Ovary (tissue), 9 donors: ENCODE results near the gene ASL. TPM values are rescaled to one million over a fixed set of nuclear protein-coding genes. Genes with fewer than 3 reads are reported as not detected.
"Not testable (repeated sequence)": the region's sequence is repeated elsewhere in the genome, so short reads cannot be mapped to it uniquely, and the experiment has no call there.

Source experiments
- DNase-seq, 5 donors: peaks; one replicate each; pipeline ENCODE4 v3.0.0-alpha.2; 2019 to 2020
- H3K27ac ChIP-seq, 2 donors: fragments of 200-600 bp; one replicate each; pipeline versions ENCODE4 v1.5.1 to v1.8.0; 2019 to 2022
- H3K27me3 ChIP-seq: fragments of 200-600 bp; one replicate; pipeline ENCODE4 v1.8.0; 2022
- H3K36me3 ChIP-seq: fragments of 200-600 bp; sonication (generic); one replicate; pipeline ENCODE4 v1.5.1; 2019
- H3K4me1 ChIP-seq: one replicate; pipeline ENCODE4 v1.8.1; 2013; ENCODE audit warnings: mild to moderate bottlenecking, moderate library complexity; ENCODE audit not compliant: insufficient read depth
- H3K4me3 ChIP-seq: fragments of 200-600 bp; sonication (generic); one replicate; pipeline ENCODE4 v1.5.1; 2017
- H3K9me3 ChIP-seq, 2 donors: fragments of 200-600 bp in 1 of 2; sonication (generic) in 1 of 2; one replicate each; pipeline versions ENCODE4 v1.5.1 to v1.8.1; 2013 to 2019; ENCODE audit warnings: mild to moderate bottlenecking in 1 of 2, moderate library complexity in 1 of 2
- EP300 ChIP-seq: sonication (generic); formaldehyde crosslinking; IDR thresholded peaks from one replicate; pipeline ENCODE4 v1.6.1; 2017; ENCODE audit warnings: antibody characterized with exemption
- POLR2A ChIP-seq: fragments of 450-650 bp; IDR thresholded peaks from one replicate; pipeline ENCODE4 v1.6.1; 2017; ENCODE audit warnings: antibody characterized with exemption, mild to moderate bottlenecking, moderate library complexity
- WGBS, 3 donors: extraction: QIAGEN DNeasy Blood & Tissue Kit in 1 of 3; methylation state at CpG; one replicate each; pipeline versions ENCODE4 v1.1.5 to v1.1.7; 2013 to 2017; 5-methylcytosine and 5-hydroxymethylcytosine counted together
- intact Hi-C, 4 donors: fragments of 100-400 bp; cut with DNase I; formaldehyde crosslinking; loops; one replicate each; pipeline versions ENCODE4 v1.11.0 to v1.15.1; 2022 to 2023
- polyA plus RNA-seq, 2 donors: library from polyadenylated mRNA; stranded (reverse); fragments of 200-250 nt in 1 of 2; fragments of 350-450 nt in 1 of 2; fragmentation: Illumina TruSeq in 1 of 2; extraction: RNeasy Lipid Tissue Mini Kit (QIAGEN cat#74804) in 1 of 2; gene quantifications; one replicate each; pipeline ENCODE4 v1.2.3, GENCODE V29; 2013 to 2014
- total RNA-seq, 7 donors: library from RNA; depleted of rRNA in 2 of 7; stranded (reverse); fragments of >200 nt in 2 of 7; fragmentation: NEBNext Ultra II Directional in 3 of 7; extraction: Animal tissue kit (Norgen Biotek cat#: 25700) in 3 of 7; gene quantifications; one replicate each; pipeline versions ENCODE4 v1.1.0 to v1.2.4, GENCODE V29; 2016 to 2023
- TF ChIP-seq, protein P1 (sequence below), 3 donors: fragments of 450-650 bp in 2 of 3; fragments of 200-600 bp in 1 of 3; IDR thresholded peaks; one replicate each; pipeline versions ENCODE4 v1.5.1 to v1.8.0; 2016 to 2022; ENCODE audit warnings: antibody characterized with exemption in 3 of 3, mild to moderate bottlenecking in 1 of 3
- donor health status: DM: no; HTN: no; CAD: no; lungs with moderate emphysema.
- donor health status: DM: no; HTN: no; CAD: no.
- donor health status: Bipolar disorder and iron deficiency.
- donor health status: DM: yes; HTN: yes; CAD: no.
- donor health status: DM: no; HTN: no; CAD: no.
- donor health status: DM: yes; HTN: yes; CAD: no.

Gene ASL
- total and polyA plus RNA-seq, 9 donors: 2.8 to 28.8 (median 18.6) TPM

DNA sequence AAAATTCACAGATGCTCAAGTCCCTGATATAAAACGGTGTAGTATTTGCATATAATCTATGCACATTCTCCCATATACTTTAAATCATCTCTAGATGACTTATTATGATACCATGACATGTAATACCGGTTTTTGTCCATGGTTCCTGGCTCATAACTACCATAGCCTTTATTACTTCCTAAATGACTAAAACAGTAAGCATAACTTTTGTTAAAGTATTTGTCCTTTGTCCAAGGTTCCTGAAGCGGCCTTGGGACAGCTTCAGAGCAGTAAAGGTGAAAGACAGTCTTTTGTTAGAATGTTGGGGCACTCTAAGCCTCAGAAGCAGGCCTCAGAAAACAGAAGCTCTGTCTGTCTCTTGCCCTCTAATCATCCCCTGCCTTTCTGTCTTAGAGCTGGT lies 43.0 kb downstream of the ASL start:
- Histone ChIP-seq H3K27ac (no peak overlapping the region), H3K4me1 (peaks cover 12% of the 10 kb centered on the region), H3K9me3 (no peaks in the 10 kb centered on the region), H3K27me3 (no peaks in the 10 kb centered on the region), H3K36me3 (no peaks in the 10 kb centered on the region), H3K4me3 (no peak overlapping the region)
- TF ChIP-seq, protein P1, sequence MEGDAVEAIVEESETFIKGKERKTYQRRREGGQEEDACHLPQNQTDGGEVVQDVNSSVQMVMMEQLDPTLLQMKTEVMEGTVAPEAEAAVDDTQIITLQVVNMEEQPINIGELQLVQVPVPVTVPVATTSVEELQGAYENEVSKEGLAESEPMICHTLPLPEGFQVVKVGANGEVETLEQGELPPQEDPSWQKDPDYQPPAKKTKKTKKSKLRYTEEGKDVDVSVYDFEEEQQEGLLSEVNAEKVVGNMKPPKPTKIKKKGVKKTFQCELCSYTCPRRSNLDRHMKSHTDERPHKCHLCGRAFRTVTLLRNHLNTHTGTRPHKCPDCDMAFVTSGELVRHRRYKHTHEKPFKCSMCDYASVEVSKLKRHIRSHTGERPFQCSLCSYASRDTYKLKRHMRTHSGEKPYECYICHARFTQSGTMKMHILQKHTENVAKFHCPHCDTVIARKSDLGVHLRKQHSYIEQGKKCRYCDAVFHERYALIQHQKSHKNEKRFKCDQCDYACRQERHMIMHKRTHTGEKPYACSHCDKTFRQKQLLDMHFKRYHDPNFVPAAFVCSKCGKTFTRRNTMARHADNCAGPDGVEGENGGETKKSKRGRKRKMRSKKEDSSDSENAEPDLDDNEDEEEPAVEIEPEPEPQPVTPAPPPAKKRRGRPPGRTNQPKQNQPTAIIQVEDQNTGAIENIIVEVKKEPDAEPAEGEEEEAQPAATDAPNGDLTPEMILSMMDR (IDR thresholded peaks at IDR 0.05): no peak
- TF ChIP-seq POLR2A (no peak), EP300 (no peak)
- intact Hi-C loops: no loop called here
- 65 to 71% (median 69%) methylated on average over 3 of the region's 3 CpGs for WGBS, 3 donors
- DNase-seq: no peak

DNA sequence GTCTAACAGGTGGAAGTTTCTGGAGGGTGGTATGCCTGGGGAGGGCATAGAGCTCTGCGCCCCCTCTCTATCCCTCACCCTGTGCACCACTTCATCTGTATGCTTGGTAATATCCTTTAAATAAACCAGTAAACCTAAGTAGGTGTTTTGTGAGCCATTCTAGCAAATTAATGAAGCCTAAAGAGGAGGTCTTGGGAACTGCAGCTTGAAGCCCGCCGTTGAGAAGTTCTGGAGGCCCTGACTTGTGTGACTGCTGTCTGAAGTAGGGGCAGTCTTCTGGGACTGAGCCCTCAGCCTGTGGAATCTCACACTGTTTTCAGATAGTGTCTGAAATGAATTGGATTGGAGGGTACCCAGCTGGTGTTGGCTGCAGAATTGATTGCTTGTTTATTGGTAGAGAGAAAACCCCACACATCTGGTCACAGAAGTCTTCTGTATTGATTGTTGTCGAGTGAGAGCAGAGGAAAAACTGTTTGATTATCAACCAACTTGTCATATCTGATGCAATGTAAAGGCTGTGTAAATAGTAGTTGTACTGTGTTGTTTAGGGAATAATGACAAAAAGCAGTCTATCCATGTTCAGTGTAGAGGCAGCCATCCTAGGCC lies 43.7 kb downstream of the ASL start:
- Histone ChIP-seq H3K9me3 (no peaks in the 10 kb centered on the region), H3K36me3 (no peaks in the 10 kb centered on the region), H3K4me1 (peaks cover 12% of the 10 kb centered on the region), H3K27ac (no peak overlapping the region), H3K4me3 (no peak overlapping the region), H3K27me3 (no peaks in the 10 kb centered on the region)
- TF ChIP-seq POLR2A (no peak), EP300 (no peak)
- TF ChIP-seq, protein P1 (IDR thresholded peaks at IDR 0.05): no peak
- no peak for DNase-seq
- 84 to 85% (median 84%) methylated on average over 4 of the region's 4 CpGs for WGBS, 3 donors
- intact Hi-C loops: no loop called here

DNA sequence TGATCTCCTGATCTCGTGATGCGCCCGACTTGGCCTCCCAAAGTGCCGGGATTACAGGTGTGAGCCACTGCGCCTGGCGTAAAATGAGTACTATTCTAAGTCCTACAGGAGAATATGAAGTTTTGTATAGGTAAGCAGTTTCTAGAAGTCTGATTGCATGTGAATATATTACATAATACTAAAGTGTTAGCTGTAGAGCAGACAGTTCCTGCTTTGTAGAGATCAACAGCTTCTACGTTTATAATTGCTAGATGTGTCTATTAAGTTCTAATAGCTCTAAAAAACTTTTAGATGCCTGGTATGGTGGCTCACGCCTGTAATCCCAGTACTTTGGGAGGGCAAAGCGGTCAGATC lies 47.5 kb downstream of the ASL start:
- H3K27ac ChIP-seq: no peak overlapping the region
- no peak overlapping the region for H3K4me3 ChIP-seq
- WGBS, 3 donors: 92 to 96% (median 96%) methylated on average over 9 of the region's 9 CpGs
- intact Hi-C loops: no loop called here
- no peaks in the 10 kb centered on the region for H3K27me3 ChIP-seq
- DNase-seq: no peak
- peaks cover 7% of the 10 kb centered on the region for H3K4me1 ChIP-seq
- H3K9me3 ChIP-seq: no peaks in the 10 kb centered on the region
- H3K36me3 ChIP-seq: no peaks in the 10 kb centered on the region
- TF ChIP-seq POLR2A (no peak), EP300 (no peak)
- TF ChIP-seq, protein P1 (IDR thresholded peaks at IDR 0.05): no peak

DNA sequence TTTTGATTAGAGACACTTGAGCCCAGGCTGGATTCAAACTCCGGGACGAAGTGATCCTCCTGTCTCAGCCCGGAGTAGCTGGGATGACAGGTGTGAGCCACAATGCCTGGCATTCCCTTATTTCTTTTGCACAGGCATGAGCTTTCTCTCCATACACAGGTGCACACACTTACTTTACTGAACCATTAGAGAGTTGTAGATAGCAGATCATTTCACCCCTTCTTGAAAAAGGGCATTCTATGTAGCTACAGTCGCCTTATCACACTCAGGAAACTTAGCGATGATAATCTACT lies 48.9 kb downstream of the ASL start:
- H3K27ac ChIP-seq, H3K9me3 ChIP-seq, intact Hi-C loops, H3K4me3 ChIP-seq, H3K27me3 ChIP-seq, H3K36me3 ChIP-seq, H3K4me1 ChIP-seq, DNase-seq: not testable (repeated sequence)
- 70 to 76% (median 71%) methylated on average over 5 of the region's 5 CpGs for WGBS, 3 donors

DNA sequence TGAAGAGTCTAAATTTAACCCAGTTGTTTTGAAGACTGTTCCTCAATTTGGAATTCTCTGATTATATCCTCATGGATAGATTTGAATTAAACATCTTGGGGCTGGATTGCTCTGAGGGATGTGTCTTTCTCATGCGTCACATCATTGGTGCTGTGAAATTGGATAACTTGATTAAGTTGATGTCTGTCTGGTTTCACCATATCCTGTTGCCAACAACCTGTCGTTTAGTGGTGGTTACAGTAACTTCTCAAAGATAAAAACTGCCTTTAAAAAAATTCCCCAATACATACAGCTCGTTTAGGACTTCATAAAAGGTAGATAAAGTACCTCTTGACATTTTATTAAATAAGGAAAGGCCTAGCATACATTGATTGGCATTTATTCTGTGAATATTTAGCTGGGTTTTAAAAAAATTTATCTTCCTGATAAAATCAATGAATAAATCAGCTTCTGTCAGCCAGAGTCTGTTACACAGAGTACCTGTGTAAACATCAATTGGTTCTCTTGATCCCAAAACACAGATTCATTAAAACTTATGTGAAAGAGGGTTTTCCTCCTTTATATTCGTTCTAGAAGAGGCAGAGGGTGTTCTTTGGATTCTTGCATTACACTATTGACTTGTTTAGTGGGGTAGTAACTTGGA lies 49.6 kb downstream of the ASL start:
- intact Hi-C loops: no loop called here
- no peak overlapping the region for H3K4me3 ChIP-seq
- WGBS, 3 donors: 55 to 60% (median 55%) methylated on average over 4 of the region's 4 CpGs
- DNase-seq: no peak
- H3K9me3 ChIP-seq: no peaks in the 10 kb centered on the region
- H3K36me3 ChIP-seq: no peaks in the 10 kb centered on the region
- H3K27ac ChIP-seq: no peak overlapping the region
- no peaks in the 10 kb centered on the region for H3K27me3 ChIP-seq
- TF ChIP-seq POLR2A (no peak), EP300 (no peak)
- TF ChIP-seq, protein P1 (IDR thresholded peaks at IDR 0.05): no peak
- H3K4me1 ChIP-seq: peaks cover 7% of the 10 kb centered on the region

DNA sequence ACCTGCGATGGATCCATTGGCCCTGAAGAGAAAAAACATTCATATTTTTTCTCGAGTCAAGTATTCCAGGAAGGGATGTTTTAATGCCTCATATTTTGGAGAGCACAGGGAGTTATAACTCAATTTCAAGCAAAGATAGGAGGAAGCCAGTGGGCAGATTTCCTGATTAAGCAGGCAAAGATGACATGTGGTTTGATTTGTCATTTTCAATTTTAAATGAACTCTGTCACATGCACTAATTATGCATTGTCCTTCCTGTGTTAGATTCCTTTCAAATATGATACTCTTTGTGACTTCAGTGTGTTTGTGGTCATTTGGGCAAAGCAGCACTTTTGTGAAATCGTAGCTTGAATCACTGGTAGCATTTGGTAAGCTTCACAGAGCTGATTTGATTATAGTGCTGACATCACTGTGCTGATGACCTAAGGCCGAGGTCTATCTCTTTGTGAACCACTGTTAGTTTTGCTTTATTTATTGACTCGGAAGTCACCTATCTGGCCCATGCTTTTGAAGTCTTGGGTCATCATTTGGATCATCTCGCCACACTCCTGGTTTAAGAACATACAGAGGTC lies 50.2 kb downstream of the ASL start:
- DNase-seq, intact Hi-C loops, H3K27me3 ChIP-seq, H3K36me3 ChIP-seq, H3K27ac ChIP-seq, H3K4me3 ChIP-seq, H3K4me1 ChIP-seq, H3K9me3 ChIP-seq: not testable (repeated sequence)
- WGBS, 3 donors: 63 to 71% (median 67%) methylated on average over 6 of the region's 6 CpGs

DNA sequence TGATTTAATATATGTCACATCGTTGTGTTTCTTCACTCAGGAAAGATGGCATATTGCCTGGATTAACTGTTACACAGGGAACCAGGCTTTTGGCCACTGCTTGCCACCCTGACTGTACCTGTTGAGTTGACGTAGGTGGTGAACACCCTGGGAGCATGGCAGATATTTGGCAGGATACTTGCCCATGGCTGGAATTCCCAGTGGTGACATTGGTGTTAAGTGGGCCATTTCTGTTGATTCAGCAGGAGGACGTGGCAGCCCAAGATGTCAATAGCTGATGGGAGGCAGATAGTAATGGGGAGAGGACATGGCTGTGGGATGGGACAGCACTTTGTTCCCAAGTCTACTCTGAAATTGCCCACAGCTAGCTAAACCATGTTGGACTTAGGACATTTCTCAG lies 51.6 kb downstream of the ASL start:
- DNase-seq, H3K36me3 ChIP-seq, H3K9me3 ChIP-seq, H3K4me1 ChIP-seq, intact Hi-C loops, H3K27ac ChIP-seq, H3K27me3 ChIP-seq, H3K4me3 ChIP-seq: not testable (repeated sequence)
- 91 to 94% (median 93%) methylated on average over 3 of the region's 3 CpGs for WGBS, 3 donors
